ENCODE results near the gene TMTC2. TPM values are rescaled to one million over a fixed set of nuclear protein-coding genes. Genes with fewer than 3 reads are reported as not detected.
"Not testable (repeated sequence)": the region's sequence is repeated elsewhere in the genome, so short reads cannot be mapped to it uniquely, and the experiment has no call there.

Gene TMTC2
- total and polyA plus RNA-seq, 2 donors = 3.0 to 5.1 TPM

- H3K36me3 ChIP-seq (ENCODE audit: control insufficient read depth in 2 of 2, insufficient read depth in 2 of 2, low read length in 1 of 2) = no peaks in the 10 kb centered on the region
- no peak for DNase-seq (ENCODE audit: low read depth in 6 of 9, low spot score in 9 of 9)
- H3K4me1 ChIP-seq (ENCODE audit: control insufficient read depth in 2 of 2, insufficient read depth in 2 of 2, low read length in 2 of 2) = no peaks in the 10 kb centered on the region
- H3K27me3 ChIP-seq (ENCODE audit: control insufficient read depth in 2 of 2, insufficient read depth in 1 of 2, low read length in 1 of 2) = no peaks in the 10 kb centered on the region
- H3K27ac ChIP-seq (ENCODE audit: low read depth in 1 of 2, low read length in 1 of 2) = no peak overlapping the region
- 51% methylated on average over 1 of the region's 1 CpG for WGBS
- H3K4me3 ChIP-seq (ENCODE audit: low read length in 2 of 2) = no peak overlapping the region
- H3K9me3 ChIP-seq (ENCODE audit: control insufficient read depth in 2 of 2, insufficient read depth in 1 of 2, low read length in 1 of 2) = no peaks in the 10 kb centered on the region
These were observed 406.7 kb downstream of the TMTC2 start for GRCh38 chr12:83093426-83093825.

- no peaks in the 10 kb centered on the region for H3K36me3 ChIP-seq (ENCODE audit: control insufficient read depth in 2 of 2, insufficient read depth in 2 of 2, low read length in 1 of 2)
- no peak overlapping the region for H3K27ac ChIP-seq (ENCODE audit: low read depth in 1 of 2, low read length in 1 of 2)
- DNase-seq (ENCODE audit: low read depth in 6 of 9, low spot score in 9 of 9) = no peak
- H3K4me3 ChIP-seq (ENCODE audit: low read length in 2 of 2) = no peak overlapping the region
- no peaks in the 10 kb centered on the region for H3K9me3 ChIP-seq (ENCODE audit: control insufficient read depth in 2 of 2, insufficient read depth in 1 of 2, low read length in 1 of 2)
- H3K27me3 ChIP-seq (ENCODE audit: control insufficient read depth in 2 of 2, insufficient read depth in 1 of 2, low read length in 1 of 2) = no peaks in the 10 kb centered on the region
- 93% methylated on average over 5 of the region's 5 CpGs for whole genome bisulfite sequencing
- H3K4me1 ChIP-seq (ENCODE audit: control insufficient read depth in 2 of 2, insufficient read depth in 2 of 2, low read length in 2 of 2) = no peaks in the 10 kb centered on the region
These were observed 411.1 kb downstream of the TMTC2 start for GRCh38 chr12:83097643-83098342.

- H3K27ac ChIP-seq (ENCODE audit: low read depth in 1 of 2, low read length in 1 of 2) = no peak overlapping the region
- no peak for DNase-seq (ENCODE audit: low read depth in 6 of 9, low spot score in 9 of 9)
- H3K9me3 ChIP-seq (ENCODE audit: control insufficient read depth in 2 of 2, insufficient read depth in 1 of 2, low read length in 1 of 2) = peaks cover 0 to 3% of the 10 kb centered on the region in 2 donors
- H3K4me1 ChIP-seq (ENCODE audit: control insufficient read depth in 2 of 2, insufficient read depth in 2 of 2, low read length in 2 of 2) = no peaks in the 10 kb centered on the region
- no peaks in the 10 kb centered on the region for H3K36me3 ChIP-seq (ENCODE audit: control insufficient read depth in 2 of 2, insufficient read depth in 2 of 2, low read length in 1 of 2)
- WGBS = 90% methylated on average over 3 of the region's 3 CpGs
- H3K4me3 ChIP-seq (ENCODE audit: low read length in 2 of 2) = no peak overlapping the region
- H3K27me3 ChIP-seq (ENCODE audit: control insufficient read depth in 2 of 2, insufficient read depth in 1 of 2, low read length in 1 of 2) = no peaks in the 10 kb centered on the region
These were observed 412.7 kb downstream of the TMTC2 start for GRCh38 chr12:83099436-83099835.

- DNase-seq (ENCODE audit: low read depth in 6 of 9, low spot score in 9 of 9) = no peak
- no peaks in the 10 kb centered on the region for H3K27me3 ChIP-seq (ENCODE audit: control insufficient read depth in 2 of 2, insufficient read depth in 1 of 2, low read length in 1 of 2)
- H3K4me1 ChIP-seq (ENCODE audit: control insufficient read depth in 2 of 2, insufficient read depth in 2 of 2, low read length in 2 of 2) = no peaks in the 10 kb centered on the region
- peaks cover 0 to 3% of the 10 kb centered on the region in 2 donors for H3K9me3 ChIP-seq (ENCODE audit: control insufficient read depth in 2 of 2, insufficient read depth in 1 of 2, low read length in 1 of 2)
- H3K36me3 ChIP-seq (ENCODE audit: control insufficient read depth in 2 of 2, insufficient read depth in 2 of 2, low read length in 1 of 2) = no peaks in the 10 kb centered on the region
- no peak overlapping the region for H3K27ac ChIP-seq (ENCODE audit: low read depth in 1 of 2, low read length in 1 of 2)
- H3K4me3 ChIP-seq (ENCODE audit: low read length in 2 of 2) = no peak overlapping the region
- WGBS = 73% methylated on average over 2 of the region's 2 CpGs
These were observed 415.8 kb downstream of the TMTC2 start for GRCh38 chr12:83102499-83102898.

- no peak overlapping the region for H3K27ac ChIP-seq (ENCODE audit: low read depth in 1 of 2, low read length in 1 of 2)
- no peaks in the 10 kb centered on the region for H3K27me3 ChIP-seq (ENCODE audit: control insufficient read depth in 2 of 2, insufficient read depth in 1 of 2, low read length in 1 of 2)
- H3K4me3 ChIP-seq (ENCODE audit: low read length in 2 of 2) = no peak overlapping the region
- peaks cover 0 to 3% of the 10 kb centered on the region in 2 donors for H3K9me3 ChIP-seq (ENCODE audit: control insufficient read depth in 2 of 2, insufficient read depth in 1 of 2, low read length in 1 of 2)
- 95% methylated on average over 1 of the region's 1 CpG for WGBS
- no peak for DNase-seq (ENCODE audit: low read depth in 6 of 9, low spot score in 9 of 9)
- no peaks in the 10 kb centered on the region for H3K4me1 ChIP-seq (ENCODE audit: control insufficient read depth in 2 of 2, insufficient read depth in 2 of 2, low read length in 2 of 2)
- H3K36me3 ChIP-seq (ENCODE audit: control insufficient read depth in 2 of 2, insufficient read depth in 2 of 2, low read length in 1 of 2) = no peaks in the 10 kb centered on the region
These were observed 420.2 kb downstream of the TMTC2 start for GRCh38 chr12:83106873-83107272.

- 90% methylated on average over 1 of the region's 1 CpG for WGBS
- DNase-seq (ENCODE audit: low read depth in 6 of 9, low spot score in 9 of 9) = no peak
- no peaks in the 10 kb centered on the region for H3K4me1 ChIP-seq (ENCODE audit: control insufficient read depth in 2 of 2, insufficient read depth in 2 of 2, low read length in 2 of 2)
These were observed 423.7 kb downstream of the TMTC2 start for GRCh38 chr12:83110424-83110823.

GRCh38 chr12:83113945-83114344 lies 427.2 kb downstream of the TMTC2 start:
- Histone ChIP-seq H3K36me3 (ENCODE audit: control insufficient read depth in 2 of 2, insufficient read depth in 2 of 2, low read length in 1 of 2) (no peaks in the 10 kb centered on the region), H3K9me3 (ENCODE audit: control insufficient read depth in 2 of 2, insufficient read depth in 1 of 2, low read length in 1 of 2) (no peaks in the 10 kb centered on the region)
- WGBS = 89% methylated on average over 4 of the region's 4 CpGs

More at GRCh38 chr12:83110424-83110823, 423.7 kb downstream of the TMTC2 start:
- H3K27ac ChIP-seq (ENCODE audit: low read depth in 1 of 2, low read length in 1 of 2) = no peak overlapping the region
- no peaks in the 10 kb centered on the region for H3K27me3 ChIP-seq (ENCODE audit: control insufficient read depth in 2 of 2, insufficient read depth in 1 of 2, low read length in 1 of 2)
- H3K36me3 ChIP-seq (ENCODE audit: control insufficient read depth in 2 of 2, insufficient read depth in 2 of 2, low read length in 1 of 2) = no peaks in the 10 kb centered on the region
- no peak overlapping the region for H3K4me3 ChIP-seq (ENCODE audit: low read length in 2 of 2)
- no peaks in the 10 kb centered on the region for H3K9me3 ChIP-seq (ENCODE audit: control insufficient read depth in 2 of 2, insufficient read depth in 1 of 2, low read length in 1 of 2)

GRCh38 chr12:83114966-83115365 lies 428.3 kb downstream of the TMTC2 start:
- no peaks in the 10 kb centered on the region for H3K9me3 ChIP-seq (ENCODE audit: control insufficient read depth in 2 of 2, insufficient read depth in 1 of 2, low read length in 1 of 2)
- H3K4me1 ChIP-seq (ENCODE audit: control insufficient read depth in 2 of 2, insufficient read depth in 2 of 2, low read length in 2 of 2) = no peaks in the 10 kb centered on the region
- 92% methylated on average over 4 of the region's 4 CpGs for WGBS
- H3K36me3 ChIP-seq (ENCODE audit: control insufficient read depth in 2 of 2, insufficient read depth in 2 of 2, low read length in 1 of 2) = no peaks in the 10 kb centered on the region
- H3K27me3 ChIP-seq (ENCODE audit: control insufficient read depth in 2 of 2, insufficient read depth in 1 of 2, low read length in 1 of 2) = no peaks in the 10 kb centered on the region
- H3K27ac ChIP-seq (ENCODE audit: low read depth in 1 of 2, low read length in 1 of 2) = no peak overlapping the region
- no peak for DNase-seq (ENCODE audit: low read depth in 6 of 9, low spot score in 9 of 9)
- no peak overlapping the region for H3K4me3 ChIP-seq (ENCODE audit: low read length in 2 of 2)

More at GRCh38 chr12:83113945-83114344, 427.2 kb downstream of the TMTC2 start:
- Histone ChIP-seq H3K4me1 (ENCODE audit: control insufficient read depth in 2 of 2, insufficient read depth in 2 of 2, low read length in 2 of 2) (no peaks in the 10 kb centered on the region), H3K4me3 (ENCODE audit: low read length in 2 of 2) (no peak overlapping the region), H3K27me3 (ENCODE audit: control insufficient read depth in 2 of 2, insufficient read depth in 1 of 2, low read length in 1 of 2) (no peaks in the 10 kb centered on the region), H3K27ac (ENCODE audit: low read depth in 1 of 2, low read length in 1 of 2) (no peak overlapping the region)
- no peak for DNase-seq (ENCODE audit: low read depth in 6 of 9, low spot score in 9 of 9)

- H3K36me3 ChIP-seq (ENCODE audit: control insufficient read depth in 2 of 2, insufficient read depth in 2 of 2, low read length in 1 of 2); H3K27me3 ChIP-seq (ENCODE audit: control insufficient read depth in 2 of 2, insufficient read depth in 1 of 2, low read length in 1 of 2); DNase-seq (ENCODE audit: low read depth in 6 of 9, low spot score in 9 of 9); H3K4me3 ChIP-seq (ENCODE audit: low read length in 2 of 2); H3K4me1 ChIP-seq (ENCODE audit: control insufficient read depth in 2 of 2, insufficient read depth in 2 of 2, low read length in 2 of 2); H3K27ac ChIP-seq (ENCODE audit: low read depth in 1 of 2, low read length in 1 of 2): not testable (repeated sequence)
- WGBS = 74% methylated on average over 3 of the region's 3 CpGs
- H3K9me3 ChIP-seq (ENCODE audit: control insufficient read depth in 2 of 2, insufficient read depth in 1 of 2, low read length in 1 of 2) = peaks cover 0 to 13% of the 10 kb centered on the region in 2 donors
These were observed 431.2 kb downstream of the TMTC2 start for GRCh38 chr12:83117926-83118325.

Data from thymus (tissue), 11 donors.